HG03095 (cell line): ENCODE results near the gene H19.

ENCODE experiments used
- ATAC-seq: cut with Tn5 transposase; IDR thresholded peaks from one replicate; pipeline ENCODE4 v1.9.1; 2021; ENCODE audit warnings: moderate library complexity; ENCODE audit not compliant: unreplicated experiment

H19 gene

GRCh38 chr11:1997755-1998154 is at the start of gene H19:
Gene H19, minus strand, starts transcription at chr11:1997842.
- no peak for ATAC-seq

GRCh38 chr11:2041963-2042362 is 44.3 kb upstream of the H19 start:
- ATAC-seq: no peak

- no peak for ATAC-seq
Measured at GRCh38 chr11:2041153-2041552, 43.5 kb upstream of the H19 start.

GRCh38 chr11:2039198-2039759 is 41.6 kb upstream of the H19 start:
- no peak for ATAC-seq

DNA sequence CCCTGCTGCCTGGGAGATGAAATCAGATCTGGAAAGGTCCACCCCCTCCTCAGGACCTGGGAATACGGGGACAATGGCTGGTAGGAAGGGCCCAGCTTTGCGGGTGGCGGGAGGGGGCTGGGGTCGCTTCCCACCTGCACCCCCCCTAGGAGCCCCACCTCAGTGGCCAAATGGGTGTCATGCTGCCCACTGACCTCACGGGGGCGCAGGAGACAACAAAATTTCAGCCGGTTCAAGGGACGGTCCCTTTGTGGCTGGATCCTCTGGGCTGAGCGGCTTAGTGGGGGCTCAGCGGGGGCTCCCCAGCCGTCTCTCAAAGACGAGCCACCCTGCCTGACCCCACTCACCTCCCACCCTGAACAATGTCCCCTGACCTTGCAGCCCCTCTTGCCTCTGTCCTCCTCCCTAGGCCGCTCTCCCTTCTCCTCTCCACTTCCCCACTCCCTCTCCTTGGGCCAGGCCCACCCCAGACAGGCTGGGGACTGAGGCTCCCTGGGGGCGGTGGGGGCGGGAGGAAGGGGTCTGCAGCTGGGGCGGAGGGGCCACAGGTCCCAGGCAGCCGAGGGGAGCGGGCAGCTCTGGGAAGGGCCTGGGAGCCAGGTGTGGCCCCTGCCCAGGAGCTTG is 39.3 kb upstream of the H19 start:
- ATAC-seq: no peak

GRCh38 chr11:2035382-2035781 is 37.7 kb upstream of the H19 start:
- no peak for ATAC-seq

- no peak for ATAC-seq
Measured at GRCh38 chr11:2031058-2031457, 33.4 kb upstream of the H19 start.

DNA sequence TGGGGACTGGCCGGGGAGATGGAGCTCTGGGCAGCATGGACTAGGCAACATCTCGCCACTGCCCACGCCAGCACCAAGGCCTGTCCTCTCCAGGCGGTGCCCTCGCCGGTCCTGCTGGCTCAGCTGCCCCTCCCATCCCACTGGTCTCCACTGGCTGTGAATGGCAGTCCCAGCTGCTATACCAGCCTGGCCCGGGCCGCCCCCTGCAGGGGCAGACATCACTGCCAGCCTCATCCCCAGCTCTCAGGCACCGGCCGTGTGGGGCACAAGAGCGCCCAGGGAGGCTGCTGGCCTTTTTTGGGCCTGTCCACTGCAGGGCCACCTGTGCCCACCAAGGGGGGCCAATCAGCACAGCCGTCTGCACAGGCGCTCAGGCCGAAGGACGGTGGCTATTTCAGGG is 30.1 kb upstream of the H19 start:
- ATAC-seq: no peak

DNA sequence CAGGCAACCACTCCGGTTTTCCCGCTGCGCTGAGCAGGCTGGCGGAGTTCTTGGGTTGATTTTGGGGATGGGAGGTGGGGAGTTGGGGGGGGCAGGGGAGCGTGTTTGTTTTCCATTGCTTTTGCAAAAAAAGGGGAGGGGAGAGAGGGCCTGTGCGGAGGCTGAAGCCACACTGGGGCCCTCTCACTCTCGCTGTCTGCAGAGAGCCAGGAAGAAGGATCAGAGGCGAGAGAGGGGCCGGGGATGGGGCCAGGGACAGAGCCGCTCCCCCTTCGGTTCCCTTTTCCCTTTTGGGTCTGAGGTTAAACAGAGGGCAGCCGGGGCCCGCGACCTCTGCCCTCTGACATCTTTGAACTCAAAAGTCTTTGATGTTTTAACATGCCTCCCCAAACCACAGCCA is 17.4 kb upstream of the H19 start:
- ATAC-seq: no peak

GRCh38 chr11:2012440-2012839 is 14.8 kb upstream of the H19 start:
- ATAC-seq: no peak

DNA sequence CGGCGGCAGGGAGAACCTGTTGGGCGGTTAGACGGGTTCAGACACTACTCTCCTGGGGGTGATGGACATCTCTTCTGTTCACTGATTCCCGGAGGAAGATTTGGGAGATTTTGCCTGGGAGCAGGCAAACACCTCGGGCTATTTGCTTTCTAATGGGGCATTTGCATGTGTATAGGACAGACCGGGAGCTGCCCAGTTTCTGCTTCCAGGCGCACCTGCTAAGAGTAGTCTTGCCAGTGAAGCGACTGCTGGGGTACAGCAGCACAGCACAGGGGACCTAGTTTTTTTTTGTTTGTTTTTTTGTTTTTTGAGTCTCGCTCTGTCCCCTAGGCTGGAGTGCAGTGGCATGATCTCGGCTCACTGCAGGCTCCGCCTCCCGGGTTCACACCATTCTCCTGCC is 6.8 kb upstream of the H19 start:
- no peak for ATAC-seq

- no peak for ATAC-seq
Measured at GRCh38 chr11:2002807-2003206, 5.2 kb upstream of the H19 start.

DNA sequence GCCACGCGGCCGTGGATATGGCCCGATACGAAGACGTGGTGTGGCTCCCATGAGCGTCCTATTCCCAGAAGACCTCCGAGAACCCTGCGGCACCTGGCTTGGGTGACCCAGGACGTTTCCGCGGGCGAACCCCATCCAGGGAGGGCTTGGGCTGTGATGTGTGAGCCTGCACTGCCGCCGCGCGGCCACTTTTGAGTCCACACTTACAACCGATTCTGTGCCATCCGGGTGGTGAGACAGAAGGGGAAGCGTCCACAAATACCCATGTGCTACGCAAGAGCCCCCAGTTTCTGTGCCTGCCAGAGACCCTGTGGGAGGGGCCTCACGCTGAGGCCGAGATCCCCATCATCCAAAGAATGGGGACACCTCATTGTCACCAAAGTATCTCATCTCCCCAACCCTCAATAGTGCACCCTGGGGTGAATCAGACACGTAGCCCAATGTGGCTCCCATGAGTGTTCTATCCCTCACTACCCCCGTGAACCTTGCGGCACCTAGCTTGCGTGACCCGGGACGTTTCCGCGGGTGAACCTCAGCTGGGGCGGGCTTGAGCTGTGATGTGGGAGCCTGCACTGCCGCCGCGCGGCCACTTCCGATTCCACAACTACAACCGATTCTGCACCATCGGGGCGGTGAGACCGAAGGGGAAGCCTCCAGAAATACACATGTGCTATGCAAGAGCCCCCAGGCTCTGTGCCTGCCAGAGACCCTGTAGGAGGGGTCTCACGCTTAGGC is 4.6 kb upstream of the H19 start:
- ATAC-seq: no peak

DNA sequence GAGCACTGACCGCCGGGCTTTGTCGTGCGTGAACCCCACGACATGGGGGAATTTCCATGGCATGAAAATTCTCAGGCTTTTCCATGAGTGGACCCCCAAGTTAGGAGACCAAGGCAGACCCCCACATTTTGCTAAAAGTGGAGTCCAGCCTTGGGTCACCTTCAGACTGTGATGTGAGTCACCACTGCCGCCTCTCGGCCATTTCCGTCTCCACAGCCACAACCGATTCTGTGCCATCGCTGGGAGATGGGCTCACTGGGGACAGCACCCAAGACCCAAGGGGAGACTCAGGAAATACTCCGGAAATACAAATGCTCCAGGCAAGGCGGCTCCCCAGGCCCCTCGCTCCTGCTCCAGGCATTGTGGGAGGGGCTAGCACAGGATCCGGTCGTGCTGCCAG is 1.2 kb upstream of the H19 start:
- ATAC-seq: no peak

- no peak for ATAC-seq
Measured at GRCh38 chr11:1998290-1998689, 648 bp upstream of the H19 start.

- no peak for ATAC-seq
Measured at GRCh38 chr11:1994121-1994520, 3.5 kb downstream of the H19 start.

DNA sequence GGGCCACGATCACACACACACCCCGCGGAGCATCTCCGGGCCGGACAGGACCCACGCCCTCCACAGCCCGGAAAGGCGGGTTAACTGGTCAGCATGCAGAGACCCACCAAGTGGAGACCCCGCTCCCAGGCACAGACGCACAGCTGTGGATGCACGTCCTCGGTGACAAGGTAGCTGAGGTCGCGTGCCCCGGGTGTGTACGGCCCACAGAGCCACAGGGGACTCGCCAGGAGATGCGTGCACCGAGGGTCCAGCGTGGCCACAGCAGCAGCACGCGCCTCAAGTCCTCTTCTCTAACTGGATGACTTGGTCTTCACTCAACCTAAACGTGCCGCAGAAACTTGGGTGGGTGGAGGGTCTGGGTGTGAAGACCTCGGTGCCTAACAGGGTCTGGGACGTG is 5.5 kb downstream of the H19 start:
- ATAC-seq: no peak

GRCh38 chr11:1990872-1991578 is 6.6 kb downstream of the H19 start:
- ATAC-seq: no peak

DNA sequence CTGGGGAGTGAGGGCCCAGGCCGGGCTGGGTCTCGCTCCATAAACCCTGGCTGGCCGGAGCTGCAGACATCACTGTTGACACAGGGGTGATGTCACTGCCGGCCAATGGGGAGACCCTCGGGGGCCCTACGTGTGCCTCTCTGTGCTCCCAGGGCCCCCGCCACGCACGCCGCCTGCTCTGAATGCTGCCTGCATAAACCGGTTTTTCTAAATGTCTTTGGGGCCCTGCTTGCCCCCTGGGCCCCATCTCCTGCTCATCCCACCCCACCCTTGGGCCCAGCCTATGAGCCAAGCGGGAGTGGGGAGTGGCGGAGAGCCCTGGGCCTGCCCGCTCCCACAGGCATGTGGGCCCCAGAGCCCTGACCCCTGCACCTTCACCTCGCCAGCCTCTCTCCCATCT is 7.7 kb downstream of the H19 start:
- no peak for ATAC-seq

GRCh38 chr11:1988667-1989317 is 8.8 kb downstream of the H19 start:
- no peak for ATAC-seq

DNA sequence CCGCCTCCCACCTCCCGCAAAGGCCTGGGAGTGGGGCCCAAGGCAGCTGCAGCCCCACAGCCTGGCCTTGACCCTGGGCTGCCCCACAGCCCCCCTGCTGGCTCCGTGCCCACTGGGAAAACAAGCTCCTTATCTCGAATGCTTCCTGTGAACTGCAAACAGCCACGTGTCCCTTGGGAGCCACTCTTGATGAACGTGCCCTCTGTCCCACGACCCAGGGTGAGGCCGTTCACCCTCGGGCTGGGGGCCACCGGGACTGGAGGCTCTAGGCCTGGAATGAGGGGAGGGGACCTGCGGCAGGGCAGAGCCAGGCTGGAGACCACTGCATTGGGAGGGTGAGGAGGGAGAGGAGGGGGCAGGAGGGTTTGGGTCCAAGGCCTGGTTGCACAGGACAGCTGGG is 9.5 kb downstream of the H19 start:
- ATAC-seq: no peak
